GM08714 (cell line): Measurements from ENCODE around the gene ITGA2.

Experiments
- H3K4me3 ChIP-seq: fragments of 200-500 bp; sonication (Bioruptor generic); 2 replicates; pipeline ENCODE4 v1.5.1; 2014; ENCODE audit warnings: mild to moderate bottlenecking, low read length, inconsistent platforms
- ZNF274 ChIP-seq: IDR thresholded peaks from 2 replicates; pipeline ENCODE4 v1.6.1; 2012; ENCODE audit warnings: mild to moderate bottlenecking, low read depth, low read length

ITGA2 gene

GRCh38 chr5:53022930-53023511 lies 33.9 kb downstream of the ITGA2 start:
- no peak overlapping the region for H3K4me3 ChIP-seq
- TF ChIP-seq ZNF274: no peak

GRCh38 chr5:53023969-53024368 lies 34.8 kb downstream of the ITGA2 start:
- H3K4me3 ChIP-seq: no peak overlapping the region
- TF ChIP-seq ZNF274: no peak

- no peak for TF ChIP-seq ZNF274
- no peak overlapping the region for H3K4me3 ChIP-seq
Measured at GRCh38 chr5:53024535-53024934, 35.4 kb downstream of the ITGA2 start.

DNA sequence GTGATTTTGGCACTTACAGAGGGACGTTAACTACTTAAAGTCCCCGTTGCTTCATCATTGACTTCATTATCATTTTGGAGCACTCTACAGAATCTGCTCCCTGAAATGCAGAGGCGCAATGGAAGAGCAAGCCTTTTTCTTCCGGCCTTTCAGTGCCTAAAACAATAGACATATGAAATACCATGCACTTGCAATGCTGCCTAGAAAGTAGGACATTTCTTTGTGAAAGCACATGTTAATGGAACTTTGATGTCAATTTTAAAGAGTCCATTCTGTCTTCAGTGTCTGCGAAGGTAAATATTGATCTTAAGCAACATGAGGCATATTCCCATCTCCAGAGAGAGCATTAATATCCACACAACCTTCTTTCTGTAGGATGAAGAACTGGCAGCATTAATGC lies 36.3 kb downstream of the ITGA2 start:
- no peak for TF ChIP-seq ZNF274
- H3K4me3 ChIP-seq: no peak overlapping the region

GRCh38 chr5:53027913-53028312 lies 38.8 kb downstream of the ITGA2 start:
- no peak for TF ChIP-seq ZNF274

DNA sequence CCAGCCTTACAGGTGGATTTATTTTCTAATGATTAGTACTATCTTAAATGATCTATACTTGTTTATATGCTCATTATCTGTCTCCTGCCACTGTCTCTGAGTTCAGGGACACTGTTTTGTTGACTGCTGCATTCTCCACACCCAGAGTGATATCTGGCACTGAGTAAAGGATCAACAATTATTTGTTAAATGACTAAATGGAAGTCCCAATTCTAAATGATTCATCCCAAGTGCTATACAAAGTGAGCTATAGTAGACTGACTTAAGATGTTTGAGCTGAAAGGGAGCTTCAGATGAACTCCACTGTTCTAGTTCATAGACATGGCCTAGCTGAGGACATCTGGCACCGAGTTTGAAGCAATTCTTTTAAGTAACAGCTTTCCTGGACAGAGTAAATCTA lies 40.5 kb downstream of the ITGA2 start:
- TF ChIP-seq ZNF274: no peak
- H3K4me3 ChIP-seq: no peak overlapping the region

More at GRCh38 chr5:53027913-53028312, 38.8 kb downstream of the ITGA2 start:
- no peak overlapping the region for H3K4me3 ChIP-seq

DNA sequence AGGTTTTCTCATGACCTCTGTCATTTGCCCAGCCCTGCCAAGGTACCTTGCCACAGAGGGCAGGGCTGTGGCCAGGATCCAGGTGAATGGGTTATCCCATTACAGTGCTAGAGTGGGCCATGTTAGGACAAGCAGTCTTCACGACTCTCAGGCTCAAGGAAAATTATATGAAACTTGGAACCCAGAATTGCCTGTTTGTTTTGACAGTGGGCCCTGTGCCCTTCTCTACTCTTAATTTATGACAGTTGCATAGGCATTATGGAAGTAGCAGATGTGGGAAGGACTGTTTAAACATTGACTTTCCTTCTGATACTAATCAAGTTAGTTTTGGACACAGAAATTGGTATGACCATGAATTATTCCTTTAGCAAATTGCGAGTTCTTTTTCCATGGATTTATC lies 41.7 kb downstream of the ITGA2 start:
- no peak overlapping the region for H3K4me3 ChIP-seq
- TF ChIP-seq ZNF274: no peak

DNA sequence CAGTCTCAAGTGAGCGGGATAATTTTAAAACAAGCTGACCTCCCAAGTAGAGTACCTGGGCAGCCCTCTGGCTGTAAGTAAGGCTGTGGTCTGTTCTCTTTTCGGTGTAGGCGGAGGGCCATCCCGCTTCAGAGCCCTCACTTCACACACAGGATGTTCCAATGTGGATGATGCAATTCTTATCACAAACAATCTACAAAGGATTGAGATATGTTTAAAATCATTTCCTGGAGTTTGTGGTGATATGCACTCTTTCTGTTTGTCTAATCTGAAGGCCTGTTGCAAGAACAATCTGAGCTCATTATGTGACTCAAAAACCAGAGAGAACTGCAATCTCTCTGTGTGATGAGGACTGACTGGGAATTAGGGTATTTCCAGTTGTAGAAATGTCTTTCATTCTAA lies 42.5 kb downstream of the ITGA2 start:
- TF ChIP-seq ZNF274: no peak
- H3K4me3 ChIP-seq: no peak overlapping the region

DNA sequence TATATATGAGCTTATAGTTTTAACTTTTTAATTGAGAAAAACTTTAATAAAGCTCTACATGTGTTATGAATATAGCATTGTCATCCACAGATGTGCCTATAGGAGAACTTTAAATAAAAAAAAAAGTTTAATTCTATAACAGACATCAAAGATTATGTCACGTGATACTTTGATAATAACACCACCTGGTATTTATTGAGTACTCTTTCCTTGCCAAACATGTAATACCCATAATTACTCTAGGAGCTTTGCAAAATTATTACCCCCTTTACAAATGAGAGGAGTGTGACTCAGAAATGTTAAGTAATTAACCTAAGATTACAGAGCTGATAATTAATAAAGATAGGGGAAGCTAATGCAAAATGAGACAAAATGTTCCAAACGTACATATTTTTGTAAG lies 43.0 kb downstream of the ITGA2 start:
- no peak for TF ChIP-seq ZNF274
- no peak overlapping the region for H3K4me3 ChIP-seq

GRCh38 chr5:53034832-53035231 lies 45.7 kb downstream of the ITGA2 start:
- no peak for TF ChIP-seq ZNF274
- no peak overlapping the region for H3K4me3 ChIP-seq

- no peak for TF ChIP-seq ZNF274
- no peak overlapping the region for H3K4me3 ChIP-seq
Measured at GRCh38 chr5:53035868-53036381, 46.8 kb downstream of the ITGA2 start.

GRCh38 chr5:53037141-53037859 lies 48.1 kb downstream of the ITGA2 start:
- TF ChIP-seq ZNF274: no peak
- no peak overlapping the region for H3K4me3 ChIP-seq

DNA sequence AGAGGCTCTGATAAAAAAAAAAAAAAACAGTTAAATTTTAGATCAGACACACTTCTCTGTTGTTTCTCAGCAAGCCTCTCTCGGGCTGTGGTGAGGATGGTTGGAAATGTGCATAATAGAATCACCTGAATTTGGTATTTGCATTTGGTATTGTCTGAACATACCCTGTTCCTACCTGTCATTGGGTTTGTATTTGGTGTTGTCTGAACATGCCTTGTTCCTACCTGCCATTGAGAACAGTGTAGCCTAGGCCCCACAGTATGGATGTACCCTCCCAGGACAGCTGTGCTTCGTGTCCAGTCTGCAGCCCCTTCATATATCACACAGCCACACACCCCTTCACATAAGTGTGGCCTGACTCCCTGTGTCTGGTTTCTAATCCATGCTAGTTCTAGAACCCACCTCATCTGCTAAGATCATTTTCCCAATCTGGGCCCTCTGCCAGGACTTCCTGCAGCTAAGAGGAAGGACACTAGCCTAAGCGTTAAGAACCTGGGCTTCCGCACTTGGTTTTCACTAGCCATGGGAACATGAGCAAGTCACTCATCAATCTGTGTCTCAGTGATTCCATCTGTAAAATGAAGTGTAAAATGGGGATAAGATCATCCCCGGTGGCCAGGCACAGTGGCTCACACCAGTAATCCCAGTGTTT lies 49.2 kb downstream of the ITGA2 start:
- TF ChIP-seq ZNF274: no peak
- no peak overlapping the region for H3K4me3 ChIP-seq

DNA sequence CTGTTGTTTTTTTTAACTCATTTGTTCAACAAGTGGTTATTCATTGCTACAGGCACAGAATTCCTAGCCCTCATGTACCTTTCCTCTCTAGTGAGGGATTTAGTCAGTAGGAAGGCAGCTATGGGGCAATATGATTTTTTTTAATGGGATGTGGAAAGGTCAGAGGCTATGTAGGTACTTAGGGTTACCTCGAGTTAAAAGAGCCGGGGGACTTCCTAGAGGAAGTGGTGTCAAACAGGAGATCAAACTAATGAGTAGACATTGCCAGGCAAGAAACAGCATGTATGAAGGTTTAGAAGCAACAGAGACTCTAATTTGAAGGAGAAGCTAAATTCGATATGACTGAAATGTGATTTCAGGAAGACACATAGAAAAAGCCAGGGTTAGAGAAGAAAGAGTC lies 50.7 kb downstream of the ITGA2 start:
- no peak overlapping the region for H3K4me3 ChIP-seq
- no peak for TF ChIP-seq ZNF274
